Liver (tissue), 9 donors: ENCODE measurements around the gene CSKMT. TPM values are rescaled to one million over a fixed set of nuclear protein-coding genes. Genes with fewer than 3 reads are reported as not detected.

Experiments used
- DNase-seq: peaks from one replicate; pipeline ENCODE4 v3.0.0-alpha.2; 2017; ENCODE audit warnings: low spot score
- H3K27ac ChIP-seq, 2 donors: one replicate each; pipeline ENCODE4 v1.7.0; 2013; ENCODE audit warnings: inconsistent platforms in 2 of 2, low read length in 2 of 2, control low read depth in 1 of 2, low read depth in 1 of 2, mild to moderate bottlenecking in 1 of 2
- H3K27me3 ChIP-seq, 4 donors: one replicate each; pipeline versions ENCODE4 v1.6.1 to v1.7.0; 2013; ENCODE audit warnings: low read length in 3 of 4, inconsistent platforms in 1 of 4, mild to moderate bottlenecking in 1 of 4, moderate library complexity in 1 of 4; ENCODE audit not compliant: control insufficient read depth in 4 of 4, insufficient read depth in 4 of 4
- H3K36me3 ChIP-seq, 4 donors: one replicate each; pipeline versions ENCODE4 v1.6.1 to v1.7.0; 2013; ENCODE audit warnings: low read length in 3 of 4, mild to moderate bottlenecking in 3 of 4, low read depth in 1 of 4, moderate library complexity in 1 of 4; ENCODE audit not compliant: control insufficient read depth in 4 of 4, insufficient read depth in 3 of 4
- H3K4me1 ChIP-seq, 4 donors: one replicate each; pipeline versions ENCODE4 v1.6.1 to v1.7.0; 2013; ENCODE audit warnings: low read length in 3 of 4, mild to moderate bottlenecking in 3 of 4, moderate library complexity in 1 of 4; ENCODE audit not compliant: control insufficient read depth in 4 of 4, insufficient read depth in 4 of 4
- H3K4me3 ChIP-seq, 3 donors: one replicate each; pipeline versions ENCODE4 v1.6.1 to v1.7.0; 2013; ENCODE audit warnings: low read length in 3 of 3, control low read depth in 1 of 3, low read depth in 1 of 3, mild to moderate bottlenecking in 1 of 3
- H3K9ac ChIP-seq, 2 donors: one replicate each; pipeline ENCODE4 v1.7.0; 2013; ENCODE audit warnings: low read length in 2 of 2, mild to moderate bottlenecking in 2 of 2, moderate library complexity in 2 of 2, control low read depth in 1 of 2, low read depth in 1 of 2
- H3K9me3 ChIP-seq, 4 donors: one replicate each; pipeline versions ENCODE4 v1.6.1 to v1.7.0; 2013; ENCODE audit warnings: low read length in 3 of 4; ENCODE audit not compliant: control insufficient read depth in 4 of 4
- EGR1 ChIP-seq, 2 donors: IDR thresholded peaks; 2 replicates each; pipeline ENCODE4 v1.6.1; 2016 to 2018; ENCODE audit warnings: antibody characterized with exemption in 2 of 2, low read depth in 2 of 2
- FOXA1 ChIP-seq: IDR thresholded peaks from 2 replicates; pipeline ENCODE4 v1.6.1; 2016; ENCODE audit warnings: antibody characterized with exemption
- FOXA2 ChIP-seq: IDR thresholded peaks from 2 replicates; pipeline ENCODE4 v1.6.1; 2016; ENCODE audit warnings: antibody characterized with exemption
- GABPA ChIP-seq, 2 donors: IDR thresholded peaks in 1 of 2; conservative IDR thresholded peaks in 1 of 2; 2 replicates each; pipeline ENCODE4 v1.6.1; 2016; ENCODE audit warnings: antibody characterized with exemption in 2 of 2, mild to moderate bottlenecking in 1 of 2, moderate library complexity in 1 of 2
- HNF4A ChIP-seq, 2 donors: conservative IDR thresholded peaks; 2 replicates each; pipeline ENCODE4 v1.6.1; 2016; ENCODE audit warnings: antibody characterized with exemption in 2 of 2, mild to moderate bottlenecking in 2 of 2
- HNF4G ChIP-seq: IDR thresholded peaks from 2 replicates; pipeline ENCODE4 v1.6.1; 2016; ENCODE audit warnings: antibody characterized with exemption
- JUND ChIP-seq, 2 donors: IDR thresholded peaks; 2 replicates each; pipeline ENCODE4 v1.6.1; 2016; ENCODE audit warnings: antibody characterized with exemption in 2 of 2
- NR2F2 ChIP-seq: IDR thresholded peaks from 2 replicates; pipeline ENCODE4 v1.6.1; 2016; ENCODE audit warnings: antibody characterized with exemption
- RAD21 ChIP-seq, 2 donors: IDR thresholded peaks; 2 replicates each; pipeline ENCODE4 v1.6.1; 2016; ENCODE audit warnings: antibody characterized with exemption in 2 of 2, mild to moderate bottlenecking in 2 of 2
- RXRA ChIP-seq, 2 donors: IDR thresholded peaks; 2 replicates each; pipeline ENCODE4 v1.6.1; 2017 to 2018; ENCODE audit warnings: antibody characterized with exemption in 2 of 2, mild to moderate bottlenecking in 1 of 2
- SP1 ChIP-seq: IDR thresholded peaks from 2 replicates; pipeline ENCODE4 v1.6.1; 2018; ENCODE audit warnings: antibody characterized with exemption, mild to moderate bottlenecking
- TAF1 ChIP-seq: conservative IDR thresholded peaks from 2 replicates; pipeline ENCODE4 v1.6.1; 2016; ENCODE audit warnings: antibody characterized with exemption, mild to moderate bottlenecking
- YY1 ChIP-seq: IDR thresholded peaks from 2 replicates; pipeline ENCODE4 v1.6.1; 2016; ENCODE audit warnings: antibody characterized with exemption, mild to moderate bottlenecking
- WGBS: extraction: QIAGEN DNeasy Blood & Tissue Kit; methylation state at CpG from one replicate; pipeline ENCODE4 v1.1.7; 2013; 5-methylcytosine and 5-hydroxymethylcytosine counted together
- polyA plus RNA-seq, 2 donors: library from polyadenylated mRNA; stranded (reverse) in 1 of 2; unstranded in 1 of 2; fragments of 200-250 nt in 1 of 2; fragments of >200 nt in 1 of 2; fragmentation: Nextera tagmentation in 1 of 2; extraction: Ambion mirVana in 1 of 2; gene quantifications; one replicate each; pipeline versions ENCODE4 v1.2.1 to v1.2.3, GENCODE V29; 2013 to 2015
- total RNA-seq, 2 donors: library from RNA; depleted of rRNA; stranded (reverse); fragments of >200 nt; gene quantifications; one replicate each; pipeline ENCODE4 v1.2.3, GENCODE V29; 2014
- TF ChIP-seq, protein P1 (sequence below): IDR thresholded peaks from 2 replicates; pipeline ENCODE4 v1.6.1; 2016; ENCODE audit warnings: antibody characterized with exemption
- TF ChIP-seq, protein P2 (sequence below): IDR thresholded peaks from 2 replicates; pipeline ENCODE4 v1.6.1; 2016; ENCODE audit warnings: antibody characterized with exemption, mild to moderate bottlenecking
- TF ChIP-seq, protein P3 (sequence below): IDR thresholded peaks from 2 replicates; pipeline ENCODE4 v1.6.1; 2016; ENCODE audit warnings: antibody characterized with exemption
- donor health status: healthy.
- donor health status: healthy.
- donor health status: healthy.
- donor health status: healthy.
- donor health status: healthy.

The CSKMT gene
- total and polyA plus RNA-seq, 4 donors, result 1.8 to 2.5 (median 2.3) TPM

DNA sequence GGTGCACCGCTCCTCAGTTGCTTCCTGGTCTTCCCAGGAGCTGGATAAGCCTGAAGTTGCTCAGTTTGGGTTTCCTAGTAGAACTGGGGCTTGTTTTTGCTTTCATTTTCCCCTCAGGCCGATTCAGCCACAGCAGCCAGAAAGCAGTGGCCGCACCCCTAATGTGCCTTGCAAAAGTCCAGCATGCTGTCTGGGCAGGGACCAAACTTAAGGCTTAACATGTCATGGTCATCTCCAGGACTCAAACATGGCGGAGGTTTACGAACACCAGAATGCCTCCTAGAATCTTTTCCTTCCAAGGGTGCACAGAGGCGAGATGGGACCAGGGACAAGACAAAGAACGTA lies 44.9 kb downstream of the CSKMT start:
- Histone ChIP-seq H3K27ac (peak overlapping the region; percentile 93 to 95), H3K4me3 (peak overlapping the region; percentile 55 to 85 (median 56)), H3K4me1 (peaks cover 20 to 73% (median 60%) of the 10 kb centered on the region in 4 donors), H3K9ac (peak overlapping the region; percentile 79 to 91), H3K9me3 (no peaks in the 10 kb centered on the region), H3K36me3 (peaks cover 0 to 9% (median 8%) of the 10 kb centered on the region in 4 donors), H3K27me3 (no peaks in the 10 kb centered on the region)
- TF ChIP-seq FOXA2 (no peak), HNF4A (conservative IDR thresholded peaks at IDR 0.05) (no peak), TAF1 (no peak), EGR1 (IDR thresholded peaks at IDR 0.05; ENCODE audit: low read depth in 2 of 2) (no peak), RAD21 (IDR thresholded peaks at IDR 0.05) (no peak), FOXA1 (no peak), YY1 (no peak), GABPA (IDR thresholded peaks at IDR 0.05 in 1 of 2, conservative IDR thresholded peaks at IDR 0.05 in 1 of 2) (no peak), HNF4G (no peak)
- TF ChIP-seq, protein P1, sequence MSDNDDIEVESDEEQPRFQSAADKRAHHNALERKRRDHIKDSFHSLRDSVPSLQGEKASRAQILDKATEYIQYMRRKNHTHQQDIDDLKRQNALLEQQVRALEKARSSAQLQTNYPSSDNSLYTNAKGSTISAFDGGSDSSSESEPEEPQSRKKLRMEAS, result no peak
- no peak for DNase-seq
- 65% methylated on average over 7 of the region's 7 CpGs for WGBS

DNA sequence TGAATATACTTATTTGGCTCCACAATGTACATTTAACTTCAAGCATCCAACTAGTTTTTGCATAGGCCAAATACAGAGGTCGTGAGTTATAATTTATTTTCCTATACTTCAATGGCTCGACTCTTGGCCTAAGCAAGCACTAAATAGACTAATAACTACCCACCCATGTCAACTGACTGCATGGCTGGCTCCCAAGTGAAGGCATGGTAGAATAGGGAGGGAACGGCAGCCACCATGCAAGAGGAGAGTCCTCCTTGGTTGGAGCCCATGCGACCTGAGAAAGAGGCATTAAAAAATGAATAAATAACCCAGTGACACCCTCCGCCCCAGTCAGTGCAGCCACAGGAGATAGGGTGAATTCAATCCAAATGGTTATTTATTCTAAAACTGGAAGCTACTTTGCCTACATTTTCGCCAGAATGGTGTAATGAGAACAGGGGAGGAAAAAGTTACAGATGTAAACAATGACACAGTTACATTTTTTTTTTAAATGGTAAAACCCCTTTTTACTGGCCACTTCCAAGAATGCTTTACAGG lies 47.2 kb downstream of the CSKMT start:
- Histone ChIP-seq H3K9ac (peak overlapping the region in 1 of 2 donors; percentile 49), H3K36me3 (peaks cover 3 to 31% (median 30%) of the 10 kb centered on the region in 4 donors), H3K27ac (peak overlapping the region; percentile 86 to 94), H3K4me1 (peaks cover 17 to 65% (median 50%) of the 10 kb centered on the region in 4 donors), H3K27me3 (no peaks in the 10 kb centered on the region), H3K4me3 (no peak overlapping the region), H3K9me3 (no peaks in the 10 kb centered on the region)
- no peak for DNase-seq
- 57% methylated on average over 6 of the region's 6 CpGs for WGBS
- TF ChIP-seq, protein P2, sequence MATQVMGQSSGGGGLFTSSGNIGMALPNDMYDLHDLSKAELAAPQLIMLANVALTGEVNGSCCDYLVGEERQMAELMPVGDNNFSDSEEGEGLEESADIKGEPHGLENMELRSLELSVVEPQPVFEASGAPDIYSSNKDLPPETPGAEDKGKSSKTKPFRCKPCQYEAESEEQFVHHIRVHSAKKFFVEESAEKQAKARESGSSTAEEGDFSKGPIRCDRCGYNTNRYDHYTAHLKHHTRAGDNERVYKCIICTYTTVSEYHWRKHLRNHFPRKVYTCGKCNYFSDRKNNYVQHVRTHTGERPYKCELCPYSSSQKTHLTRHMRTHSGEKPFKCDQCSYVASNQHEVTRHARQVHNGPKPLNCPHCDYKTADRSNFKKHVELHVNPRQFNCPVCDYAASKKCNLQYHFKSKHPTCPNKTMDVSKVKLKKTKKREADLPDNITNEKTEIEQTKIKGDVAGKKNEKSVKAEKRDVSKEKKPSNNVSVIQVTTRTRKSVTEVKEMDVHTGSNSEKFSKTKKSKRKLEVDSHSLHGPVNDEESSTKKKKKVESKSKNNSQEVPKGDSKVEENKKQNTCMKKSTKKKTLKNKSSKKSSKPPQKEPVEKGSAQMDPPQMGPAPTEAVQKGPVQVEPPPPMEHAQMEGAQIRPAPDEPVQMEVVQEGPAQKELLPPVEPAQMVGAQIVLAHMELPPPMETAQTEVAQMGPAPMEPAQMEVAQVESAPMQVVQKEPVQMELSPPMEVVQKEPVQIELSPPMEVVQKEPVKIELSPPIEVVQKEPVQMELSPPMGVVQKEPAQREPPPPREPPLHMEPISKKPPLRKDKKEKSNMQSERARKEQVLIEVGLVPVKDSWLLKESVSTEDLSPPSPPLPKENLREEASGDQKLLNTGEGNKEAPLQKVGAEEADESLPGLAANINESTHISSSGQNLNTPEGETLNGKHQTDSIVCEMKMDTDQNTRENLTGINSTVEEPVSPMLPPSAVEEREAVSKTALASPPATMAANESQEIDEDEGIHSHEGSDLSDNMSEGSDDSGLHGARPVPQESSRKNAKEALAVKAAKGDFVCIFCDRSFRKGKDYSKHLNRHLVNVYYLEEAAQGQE, result no peak
- TF ChIP-seq NR2F2 (no peak), HNF4A (conservative IDR thresholded peaks at IDR 0.05) (no peak), TAF1 (no peak), GABPA (IDR thresholded peaks at IDR 0.05 in 1 of 2, conservative IDR thresholded peaks at IDR 0.05 in 1 of 2) (no peak)
- TF ChIP-seq, protein P1, result no peak
- TF ChIP-seq, protein P3, sequence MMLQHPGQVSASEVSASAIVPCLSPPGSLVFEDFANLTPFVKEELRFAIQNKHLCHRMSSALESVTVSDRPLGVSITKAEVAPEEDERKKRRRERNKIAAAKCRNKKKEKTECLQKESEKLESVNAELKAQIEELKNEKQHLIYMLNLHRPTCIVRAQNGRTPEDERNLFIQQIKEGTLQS, result no peak

DNA sequence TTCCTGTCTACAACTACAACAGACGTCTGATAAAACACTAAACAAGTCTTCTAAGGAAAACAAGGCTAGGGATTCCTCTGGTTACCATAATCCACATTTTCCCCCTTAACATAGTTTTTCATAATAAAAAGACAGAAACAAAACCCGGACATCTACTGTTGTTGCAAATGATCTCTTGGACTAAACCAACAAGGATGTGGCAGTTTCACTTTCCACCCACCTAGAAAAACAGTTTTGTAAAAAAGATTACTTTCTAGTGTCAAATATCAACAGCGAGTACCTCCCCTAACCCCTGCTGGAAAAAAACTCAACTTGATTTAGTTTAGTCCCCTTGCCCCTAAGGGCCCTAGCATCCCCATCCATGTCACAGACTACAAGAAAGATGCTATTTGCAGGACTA lies 47.7 kb downstream of the CSKMT start:
- no peaks in the 10 kb centered on the region for H3K27me3 ChIP-seq
- peak overlapping the region; percentile 86 to 94 for H3K27ac ChIP-seq
- peaks cover 3 to 36% (median 35%) of the 10 kb centered on the region in 4 donors for H3K36me3 ChIP-seq
- H3K4me1 ChIP-seq, result peaks cover 17 to 65% (median 50%) of the 10 kb centered on the region in 4 donors
- no peaks in the 10 kb centered on the region for H3K9me3 ChIP-seq
- 24% methylated on average over 3 of the region's 3 CpGs for WGBS
- H3K9ac ChIP-seq, result peak overlapping the region in 1 of 2 donors; percentile 60
- DNase-seq, result no peak
- H3K4me3 ChIP-seq, result no peak overlapping the region
- TF ChIP-seq NR2F2 (no peak), SP1 (no peak), HNF4A (conservative IDR thresholded peaks at IDR 0.05) (no peak), JUND (IDR thresholded peaks at IDR 0.05) (no peak), GABPA (IDR thresholded peaks at IDR 0.05 in 1 of 2, conservative IDR thresholded peaks at IDR 0.05 in 1 of 2) (no peak), RAD21 (IDR thresholded peaks at IDR 0.05) (no peak), RXRA (IDR thresholded peaks at IDR 0.05) (no peak)
- TF ChIP-seq, protein P3, result no peak
- TF ChIP-seq, protein P1, result no peak
- TF ChIP-seq, protein P2, result no peak
